A549 (cell line): ENCODE results near the gene PTGR2. TPM values are rescaled to one million over a fixed set of nuclear protein-coding genes. Genes with fewer than 3 reads are reported as not detected.
"Not testable (repeated sequence)": the region's sequence is repeated elsewhere in the genome, so short reads cannot be mapped to it uniquely, and the experiment has no call there.

Experiments
- ATAC-seq, 2 experiments: fragments of 200-7000 bp in 1 of 2; fragments of >200 bp in 1 of 2; cut with Nextera tagmentation in 1 of 2; cut with Tn5 transposase in 1 of 2; 3 replicates each; pipeline versions ENCODE4 v1.8.0 to v1.9.1; 2018 to 2020; ENCODE audit warnings: mild to moderate bottlenecking in 1 of 2, moderate library complexity in 1 of 2
- CTCF ChIA-PET: fragments of 300-600 bp; sonication (Branson Sonifier 250); formaldehyde crosslinking; extraction: SDS; loops from one replicate; lab custom pipeline; 2021; ENCODE audit warnings: antibody characterized with exemption, inconsistent platforms; lab: Yijun Ruan, JAX
- POLR2A ChIA-PET: fragments of 350-600 bp; formaldehyde crosslinking; extraction: SDS; loops from one replicate; lab custom pipeline; 2021; ENCODE audit warnings: antibody characterized with exemption, inconsistent platforms; lab: Yijun Ruan, JAX
- DNase-seq, 2 experiments: peaks; one replicate each; pipeline versions ENCODE4 v3.0.0 to v3.0.0-alpha.2; 2011 to 2016; ENCODE audit warnings: low read depth in 1 of 2, low spot score in 1 of 2
- FAIRE-seq: peaks from 2 replicates; lab custom pipeline; 2011; peaks lifted over from hg19 to GRCh38; lab: Jason Lieb, UNC
- H3K27ac ChIP-seq, 2 experiments: fragments of >200 bp; sonication (Bioruptor Twin); formaldehyde crosslinking; 3 replicates each; pipeline ENCODE4 v1.5.1; 2016 to 2017
- H3K4me1 ChIP-seq: fragments of >200 bp; sonication (Bioruptor Twin); formaldehyde crosslinking; 3 replicates; pipeline ENCODE4 v1.6.1; 2016
- H3K4me2 ChIP-seq: fragments of >200 bp; sonication (Bioruptor Twin); formaldehyde crosslinking; 3 replicates; pipeline ENCODE4 v1.6.1; 2016
- H3K4me3 ChIP-seq: fragments of >200 bp; sonication (Bioruptor Twin); formaldehyde crosslinking; 3 replicates; pipeline ENCODE4 v1.5.1; 2016
- H3K9me3 ChIP-seq: fragments of >200 bp; sonication (Bioruptor Twin); formaldehyde crosslinking; 3 replicates; pipeline ENCODE4 v1.6.1; 2016
- BHLHE40 ChIP-seq: IDR thresholded peaks from 2 replicates; pipeline ENCODE4 v1.6.1; 2012; ENCODE audit warnings: low read depth, low read length, inconsistent platforms
- CHD4 ChIP-seq: fragments of 200-600 bp; sonication (generic); IDR thresholded peaks from 2 replicates; pipeline ENCODE4 v1.6.1; 2016; ENCODE audit warnings: antibody characterized with exemption, mild to moderate bottlenecking, borderline replicate concordance
- FOSB ChIP-seq: fragments of 250-450 bp; sonication (Bioruptor Pico); IDR thresholded peaks from 2 replicates; pipeline ENCODE4 v1.5.0; 2020; ENCODE audit warnings: mild to moderate bottlenecking, moderate library complexity
- GATA3 ChIP-seq: IDR thresholded peaks from 2 replicates; pipeline ENCODE4 v1.6.1; 2012; ENCODE audit warnings: borderline replicate concordance
- HDAC2 ChIP-seq: fragments of 200-600 bp; sonication (generic); IDR thresholded peaks from 2 replicates; pipeline ENCODE4 v1.6.1; 2016
- HES2 ChIP-seq: fragments of >200 bp; sonication (Bioruptor Twin); formaldehyde crosslinking; IDR thresholded peaks from 2 replicates; pipeline ENCODE4 v1.6.1; 2016
- HMGXB4 ChIP-seq: fragments of 250-450 bp; sonication (Bioruptor Pico); IDR thresholded peaks from 2 replicates; pipeline ENCODE4 v1.5.0; 2021; ENCODE audit warnings: mild to moderate bottlenecking, moderate library complexity, borderline replicate concordance
- HOXA7 ChIP-seq: fragments of 250-450 bp; sonication (Bioruptor Pico); IDR thresholded peaks from 2 replicates; pipeline ENCODE4 v1.5.0; 2020; ENCODE audit warnings: mild to moderate bottlenecking, moderate library complexity
- HOXB13 ChIP-seq: fragments of 250-450 bp; sonication (Bioruptor Pico); IDR thresholded peaks from 2 replicates; pipeline ENCODE4 v1.5.0; 2020; ENCODE audit warnings: low read depth, mild to moderate bottlenecking, moderate library complexity
- KDM5A ChIP-seq: fragments of 200-600 bp; sonication (generic); IDR thresholded peaks from 2 replicates; pipeline ENCODE4 v1.6.1; 2016; ENCODE audit warnings: antibody characterized with exemption, mild to moderate bottlenecking
- MAFK ChIP-seq: fragments of 450-650 bp; IDR thresholded peaks from 2 replicates; pipeline ENCODE4 v1.6.1; 2014; ENCODE audit not compliant: partially characterized antibody
- MAZ ChIP-seq: fragments of 150-350 bp; IDR thresholded peaks from 2 replicates; pipeline ENCODE4 v1.6.1; 2014; ENCODE audit warnings: antibody characterized with exemption, low read depth, low read length, borderline replicate concordance
- REST ChIP-seq: fragments of 200-600 bp; sonication (generic); IDR thresholded peaks from 2 replicates; pipeline ENCODE4 v1.6.1; 2016; ENCODE audit warnings: antibody characterized with exemption, mild to moderate bottlenecking, moderate library complexity
- ZFP36 ChIP-seq: fragments of 450-650 bp; IDR thresholded peaks from 2 replicates; pipeline ENCODE4 v1.6.1; 2014; ENCODE audit warnings: borderline replicate concordance; ENCODE audit not compliant: partially characterized antibody
- ZSCAN20 ChIP-seq: fragments of 250-450 bp; sonication (Bioruptor Pico); IDR thresholded peaks from 2 replicates; pipeline ENCODE4 v1.8.0; 2022; ENCODE audit warnings: mild to moderate bottlenecking, moderate library complexity
- WGBS: methylation state at CpG from one replicate; pipeline ENCODE4 v1.1.6; 2017; ENCODE audit errors: missing lambda C conversion rate; 5-methylcytosine and 5-hydroxymethylcytosine counted together
- polyA plus RNA-seq, 4 experiments: library from polyadenylated mRNA; depleted of rRNA in 3 of 4; stranded (reverse); fragments of >200 nt; fragmentation: RNase III in 1 of 4; extraction: RNeasy Plus Mini Kit Qiagen cat#74134 plus additional on column Dnase treatment in 1 of 4; gene quantifications; 2 replicates in 3 of 4; 3 replicates in 1 of 4; pipeline ENCODE4 v1.2.3, GENCODE V29; 2011 to 2017

PTGR2 gene
- polyA plus RNA-seq, 2 of the 4 experiments (the other 2 are of a cell fraction): 13.5 to 30.5 TPM

- FAIRE-seq, H3K4me3 ChIP-seq, DNase-seq, H3K4me1 ChIP-seq, ATAC-seq, H3K27ac ChIP-seq, H3K9me3 ChIP-seq, H3K4me2 ChIP-seq: not testable (repeated sequence)
- CTCF ChIA-PET: interaction anchor here (0.9 to 11.9 kb wide), 13 partner anchors 9 to 113 kb away, joined by 3 to 191 read pairs (median 5); partner anchors contain the start of genes PNMA1 and PTGR2
- POLR2A ChIA-PET: interaction anchor here (0.8 to 4.6 kb wide), 2 partner anchors 24 to 67 kb away, joined by 3 to 16 read pairs; partner anchors contain the start of gene PTGR2
- WGBS: 78% methylated on average over 7 of the region's 7 CpGs
Observed at GRCh38 chr14:73827190-73827589, 24.4 kb upstream of the PTGR2 start.

GRCh38 chr14:73829071-73829470, 22.6 kb upstream of the PTGR2 start:
- no peak overlapping the region for H3K4me3 ChIP-seq
- DNase-seq: no peak
- H3K9me3 ChIP-seq: no peaks in the 10 kb centered on the region
- no peak overlapping the region for H3K4me2 ChIP-seq
- FAIRE-seq: no peak
- peak overlapping the region in 1 of 2 experiments; percentile 55; a peak in 2 of 6 replicates for H3K27ac ChIP-seq
- POLR2A ChIA-PET: no interaction called here
- 80% methylated on average over 4 of the region's 4 CpGs for WGBS
- TF ChIP-seq HOXA7 (CRISPR knock-in tag) (no peak), MAFK (no peak), BHLHE40 (no peak), ZFP36 (no peak), FOSB (no peak), GATA3 (no peak), MAZ (no peak), HOXB13 (CRISPR knock-in tag) (no peak), HMGXB4 (no peak), KDM5A (no peak), HES2 (no peak), REST (no peak), HDAC2 (no peak), ZSCAN20 (CRISPR knock-in tag) (no peak), CHD4 (no peak)
- peaks cover 22% of the 10 kb centered on the region for H3K4me1 ChIP-seq
- ATAC-seq: no peak
- CTCF ChIA-PET: interaction anchor here (0.9 to 11.9 kb wide), 3 partner anchors 42 to 102 kb away, joined by 4 to 191 read pairs (median 38); no protein-coding TSS in a partner anchor
